Prostate gland (tissue), 2 donors: Measurements from ENCODE around the gene HRAS.

Experiments
- CTCF ChIP-seq, 4 experiments: fragments of 200-600 bp in 2 of 4; fragments of 450-650 bp in 2 of 4; sonication (generic) in 2 of 4; IDR thresholded peaks; 1 replicate in 3 of 4; 2 replicates in 1 of 4; pipeline ENCODE4 v1.5.1; 2016 to 2019; ENCODE audit warnings: antibody characterized with exemption in 4 of 4, mild to moderate bottlenecking in 2 of 4, moderate library complexity in 2 of 4
- POLR2A ChIP-seq: fragments of 450-650 bp; IDR thresholded peaks from one replicate; pipeline ENCODE4 v1.6.1; 2016; ENCODE audit warnings: antibody characterized with exemption, mild to moderate bottlenecking

- no peak for TF ChIP-seq POLR2A
- TF ChIP-seq CTCF (IDR thresholded peaks at IDR 0.05), result no peak
Observed at GRCh38 chr11:503179-503981, 32.0 kb downstream of the HRAS start.
